Embryonic facial prominence (tissue), 1 donor: ENCODE results near the gene LRP10.

ENCODE experiments used
- DNase-seq: peaks from one replicate; pipeline ENCODE4 v3.0.0-alpha.2; 2016; ENCODE audit errors: extremely low spot score

LRP10 gene

GRCh38 chr14:22918804-22919600 is 47.5 kb downstream of the LRP10 start, which contains the start of gene RBM23:
RBM23 (minus strand) TSS chr14:22919149.
- peak; percentile 99 for DNase-seq

GRCh38 chr14:22919601-22919921 is 48.0 kb downstream of the LRP10 start:
- no peak for DNase-seq

GRCh38 chr14:22920697-22921096 is 49.2 kb downstream of the LRP10 start:
- no peak for DNase-seq

- no peak for DNase-seq
Measured at GRCh38 chr14:22922294-22922693, 50.8 kb downstream of the LRP10 start.

- no peak for DNase-seq
Measured at GRCh38 chr14:22923746-22924145, 52.2 kb downstream of the LRP10 start.

GRCh38 chr14:22925513-22925912 is 54.0 kb downstream of the LRP10 start:
- no peak for DNase-seq

- DNase-seq, result no peak
Measured at GRCh38 chr14:22926316-22926715, 54.8 kb downstream of the LRP10 start.

- DNase-seq, result no peak
Measured at GRCh38 chr14:22928237-22929103, 56.9 kb downstream of the LRP10 start.

GRCh38 chr14:22929104-22929960 is 57.8 kb downstream of the LRP10 start, which contains the start of gene PRMT5:
PRMT5 (minus strand) TSS chr14:22929376; CDS start chr14:22929361, 15 bp downstream.
- peak; percentile 100 for DNase-seq

- no peak for DNase-seq
Measured at GRCh38 chr14:22929961-22930364, 58.4 kb downstream of the LRP10 start.
